Neural progenitor cell (in vitro differentiated cells): ENCODE data around the gene GRM6.

ENCODE experiments used
- EZH2 ChIP-seq: fragments of 200-600 bp; sonication (generic); IDR thresholded peaks from 2 replicates; pipeline ENCODE4 v1.6.1; 2017; ENCODE audit warnings: antibody characterized with exemption, mild to moderate bottlenecking, moderate library complexity
- EZH2phosphoT487 ChIP-seq: fragments of 200-600 bp; sonication (generic); IDR thresholded peaks from 2 replicates; pipeline ENCODE4 v1.6.1; 2017; ENCODE audit warnings: antibody characterized with exemption
- TF ChIP-seq, protein P1 (sequence below): fragments of 200-600 bp; sonication (generic); IDR thresholded peaks from 2 replicates; pipeline ENCODE4 v1.5.1; 2017; ENCODE audit warnings: antibody characterized with exemption, mild to moderate bottlenecking

DNA sequence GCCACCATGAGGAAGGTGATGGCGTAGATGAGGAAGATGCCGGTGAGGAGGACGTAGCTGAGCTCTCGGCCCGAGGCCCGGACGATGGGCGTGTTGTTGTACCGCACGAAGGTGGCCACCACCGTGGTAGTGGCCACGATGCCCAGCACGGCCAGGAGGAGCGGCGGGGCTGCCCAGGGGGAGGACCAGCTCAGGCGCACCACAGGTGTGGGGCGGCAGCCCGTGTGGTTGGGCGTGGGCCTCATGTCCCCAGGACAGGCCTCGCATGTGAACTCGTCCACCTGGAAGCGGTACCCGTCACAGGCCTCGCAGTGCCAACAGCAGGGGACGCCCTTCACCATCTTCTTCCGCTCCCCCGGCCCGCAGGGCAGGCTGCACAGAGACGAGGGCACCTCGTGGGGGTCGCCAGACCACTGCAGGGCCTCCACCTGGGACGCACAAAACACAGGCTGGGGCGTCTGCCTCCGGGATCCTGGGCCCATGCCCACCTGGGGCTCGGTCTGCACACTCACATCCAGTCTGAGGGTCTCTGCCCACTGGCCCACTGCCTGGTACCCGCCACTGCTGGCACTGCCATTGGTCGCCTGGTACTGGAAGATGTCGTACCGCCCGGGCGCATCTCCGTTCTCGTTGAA, 8.7 kb downstream of the GRM6 start:
- TF ChIP-seq, protein P1, sequence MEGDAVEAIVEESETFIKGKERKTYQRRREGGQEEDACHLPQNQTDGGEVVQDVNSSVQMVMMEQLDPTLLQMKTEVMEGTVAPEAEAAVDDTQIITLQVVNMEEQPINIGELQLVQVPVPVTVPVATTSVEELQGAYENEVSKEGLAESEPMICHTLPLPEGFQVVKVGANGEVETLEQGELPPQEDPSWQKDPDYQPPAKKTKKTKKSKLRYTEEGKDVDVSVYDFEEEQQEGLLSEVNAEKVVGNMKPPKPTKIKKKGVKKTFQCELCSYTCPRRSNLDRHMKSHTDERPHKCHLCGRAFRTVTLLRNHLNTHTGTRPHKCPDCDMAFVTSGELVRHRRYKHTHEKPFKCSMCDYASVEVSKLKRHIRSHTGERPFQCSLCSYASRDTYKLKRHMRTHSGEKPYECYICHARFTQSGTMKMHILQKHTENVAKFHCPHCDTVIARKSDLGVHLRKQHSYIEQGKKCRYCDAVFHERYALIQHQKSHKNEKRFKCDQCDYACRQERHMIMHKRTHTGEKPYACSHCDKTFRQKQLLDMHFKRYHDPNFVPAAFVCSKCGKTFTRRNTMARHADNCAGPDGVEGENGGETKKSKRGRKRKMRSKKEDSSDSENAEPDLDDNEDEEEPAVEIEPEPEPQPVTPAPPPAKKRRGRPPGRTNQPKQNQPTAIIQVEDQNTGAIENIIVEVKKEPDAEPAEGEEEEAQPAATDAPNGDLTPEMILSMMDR: no peak
- no peak for TF ChIP-seq EZH2phosphoT487
- TF ChIP-seq EZH2: no peak
